Ovary (tissue), 3 donors: ENCODE results near the gene GADD45B.

Experiments
- CTCF ChIP-seq, 3 donors: fragments of 450-650 bp in 2 of 3; fragments of 200-600 bp in 1 of 3; IDR thresholded peaks; one replicate each; pipeline versions ENCODE4 v1.5.1 to v1.8.0; 2016 to 2022; ENCODE audit warnings: antibody characterized with exemption in 3 of 3, mild to moderate bottlenecking in 1 of 3
- EP300 ChIP-seq: sonication (generic); formaldehyde crosslinking; IDR thresholded peaks from one replicate; pipeline ENCODE4 v1.6.1; 2017; ENCODE audit warnings: antibody characterized with exemption
- POLR2A ChIP-seq: fragments of 450-650 bp; IDR thresholded peaks from one replicate; pipeline ENCODE4 v1.6.1; 2017; ENCODE audit warnings: antibody characterized with exemption, mild to moderate bottlenecking, moderate library complexity
- donor health status: DM: no; HTN: no; CAD: no.

- TF ChIP-seq POLR2A = no peak
- TF ChIP-seq CTCF (IDR thresholded peaks at IDR 0.05) = no peak
- no peak for TF ChIP-seq EP300
Measured at GRCh38 chr19:2457394-2458037, 18.4 kb upstream of the GADD45B start.
